Caco-2 (cell line): ENCODE data around the gene ATPAF2. TPM values are rescaled to one million over a fixed set of nuclear protein-coding genes. Genes with fewer than 3 reads are reported as not detected.
A peak's percentile ranks its signal among the peaks of the same experiment; 100 is the strongest.

ENCODE experiments used
- BruUV-seq: library from RNA; stranded (reverse); fragments of 400-500 nt; replicated peaks from 2 replicates; lab custom pipeline; 2021; lab: Mats Ljungman, UMichigan
- CTCF ChIA-PET: fragments of 300-600 bp; sonication (Branson Sonifier 250); formaldehyde crosslinking; loops from one replicate; lab custom pipeline; 2022; ENCODE audit warnings: antibody characterized with exemption; lab: Charles Lee
- POLR2A ChIA-PET: fragments of 300-600 bp; sonication (Branson Sonifier 250); formaldehyde crosslinking; loops from one replicate; lab custom pipeline; 2022; ENCODE audit warnings: antibody characterized with exemption; lab: Charles Lee
- DNase-seq, 2 experiments: peaks; one replicate each; pipeline versions ENCODE4 v3.0.0 to v3.0.0-alpha.2; 2020 to 2022
- H3K27me3 ChIP-seq: replicated peaks from 2 replicates; pipeline ENCODE4 v1.6.0; 2011; ENCODE audit warnings: low read length; ENCODE audit not compliant: control insufficient read depth, insufficient read depth
- H3K36me3 ChIP-seq: 2 replicates; pipeline ENCODE4 v1.5.1; 2011; ENCODE audit warnings: low read length; ENCODE audit not compliant: control insufficient read depth, insufficient read depth
- H3K4me1 ChIP-seq: fragments of 250-450 bp; sonication (Bioruptor Pico); 2 replicates; pipeline ENCODE4 v1.5.1; 2020; ENCODE audit warnings: mild to moderate bottlenecking
- H3K4me3 ChIP-seq: 2 replicates; pipeline ENCODE4 v1.5.1; 2011; ENCODE audit warnings: low read depth, mild to moderate bottlenecking, control low read depth, low read length
- H3K9me3 ChIP-seq: fragments of 250-450 bp; sonication (Bioruptor Pico); 2 replicates; pipeline ENCODE4 v1.5.1; 2020; ENCODE audit warnings: mild to moderate bottlenecking, moderate library complexity
- H3K27ac Mint-ChIP-seq: one replicate; pipeline ENCODE4 v1.8.0; 2022; ENCODE audit warnings: mixed read lengths; ENCODE audit not compliant: unreplicated experiment
- H3K27me3 Mint-ChIP-seq: one replicate; pipeline ENCODE4 v1.8.0; 2022; ENCODE audit warnings: mixed read lengths; ENCODE audit not compliant: insufficient read depth, unreplicated experiment
- H3K36me3 Mint-ChIP-seq: one replicate; pipeline ENCODE4 v1.8.0; 2022; ENCODE audit warnings: mild to moderate bottlenecking, mixed read lengths; ENCODE audit not compliant: insufficient read depth, unreplicated experiment
- H3K4me1 Mint-ChIP-seq: one replicate; pipeline ENCODE4 v1.8.0; 2022; ENCODE audit warnings: low read depth, mixed read lengths; ENCODE audit not compliant: unreplicated experiment
- H3K4me3 Mint-ChIP-seq: one replicate; pipeline ENCODE4 v1.8.0; 2022; ENCODE audit warnings: mild to moderate bottlenecking, moderate library complexity, mixed read lengths; ENCODE audit not compliant: unreplicated experiment
- H3K9me3 Mint-ChIP-seq: one replicate; pipeline ENCODE4 v1.8.0; 2022; ENCODE audit warnings: mixed read lengths; ENCODE audit not compliant: unreplicated experiment
- intact Hi-C: fragments of 100-400 bp; cut with micrococcal nuclease; formaldehyde crosslinking; loops from one replicate; pipeline ENCODE4 v1.10.0; 2022; ENCODE audit not compliant: unreplicated experiment
- total RNA-seq: library from RNA; stranded (reverse); gene quantifications from 2 replicates; pipeline ENCODE4 v1.2.3, GENCODE V29; 2022
- TF ChIP-seq, protein P1 (sequence below), 2 experiments: fragments of 200-600 bp in 1 of 2; IDR thresholded peaks; 1 replicate in 1 of 2; 2 replicates in 1 of 2; pipeline versions ENCODE4 v1.5.1 to v1.8.0; 2011 to 2022; ENCODE audit warnings: antibody characterized with exemption in 1 of 2, control low read depth in 1 of 2, inconsistent platforms in 1 of 2, low read depth in 1 of 2, low read length in 1 of 2, mild to moderate bottlenecking in 1 of 2, moderate library complexity in 1 of 2; ENCODE audit not compliant: insufficient read depth in 1 of 2, severe bottlenecking in 1 of 2, unreplicated experiment in 1 of 2

ATPAF2 gene
- total RNA-seq, 1 experiment from 2014 or later, result 37.9 TPM

- peaks cover 13% of the 10 kb centered on the region for H3K4me1 ChIP-seq
- H3K27me3 Mint-ChIP-seq, result no peaks in the 10 kb centered on the region
- TF ChIP-seq, protein P1, sequence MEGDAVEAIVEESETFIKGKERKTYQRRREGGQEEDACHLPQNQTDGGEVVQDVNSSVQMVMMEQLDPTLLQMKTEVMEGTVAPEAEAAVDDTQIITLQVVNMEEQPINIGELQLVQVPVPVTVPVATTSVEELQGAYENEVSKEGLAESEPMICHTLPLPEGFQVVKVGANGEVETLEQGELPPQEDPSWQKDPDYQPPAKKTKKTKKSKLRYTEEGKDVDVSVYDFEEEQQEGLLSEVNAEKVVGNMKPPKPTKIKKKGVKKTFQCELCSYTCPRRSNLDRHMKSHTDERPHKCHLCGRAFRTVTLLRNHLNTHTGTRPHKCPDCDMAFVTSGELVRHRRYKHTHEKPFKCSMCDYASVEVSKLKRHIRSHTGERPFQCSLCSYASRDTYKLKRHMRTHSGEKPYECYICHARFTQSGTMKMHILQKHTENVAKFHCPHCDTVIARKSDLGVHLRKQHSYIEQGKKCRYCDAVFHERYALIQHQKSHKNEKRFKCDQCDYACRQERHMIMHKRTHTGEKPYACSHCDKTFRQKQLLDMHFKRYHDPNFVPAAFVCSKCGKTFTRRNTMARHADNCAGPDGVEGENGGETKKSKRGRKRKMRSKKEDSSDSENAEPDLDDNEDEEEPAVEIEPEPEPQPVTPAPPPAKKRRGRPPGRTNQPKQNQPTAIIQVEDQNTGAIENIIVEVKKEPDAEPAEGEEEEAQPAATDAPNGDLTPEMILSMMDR (IDR thresholded peaks at IDR 0.05; ENCODE audit: insufficient read depth in 1 of 2, low read depth in 1 of 2, low read length in 1 of 2, severe bottlenecking in 1 of 2, unreplicated experiment in 1 of 2), result no peak
- no TSS peak for BruUV-seq
- no peaks in the 10 kb centered on the region for H3K9me3 ChIP-seq
- ChIA-PET POLR2A (interaction anchor here (0.6 to 2.0 kb wide), 8 partner anchors 11 to 137 kb away, joined by 3 to 15 read pairs (median 5); no protein-coding TSS in a partner anchor), CTCF (interaction anchor here (0.6 to 1.2 kb wide), 13 partner anchors 13 to 210 kb away, joined by 3 to 22 read pairs (median 6); partner anchors contain the start of gene ALKBH5)
- no peaks in the 10 kb centered on the region for H3K9me3 Mint-ChIP-seq
- intact Hi-C loops, result loop anchor here (1.0 to 5.0 kb wide), 4 partner anchors 14 to 64 kb away; partner anchors contain the start of genes ATPAF2 and GID4
- H3K4me1 Mint-ChIP-seq, result peaks cover 20% of the 10 kb centered on the region
- peaks cover 9% of the 10 kb centered on the region for H3K36me3 Mint-ChIP-seq
- no peaks in the 10 kb centered on the region for H3K36me3 ChIP-seq
- peak overlapping the region; percentile 64 for H3K4me3 ChIP-seq
- H3K27me3 ChIP-seq, result no peaks in the 10 kb centered on the region
- no peak for DNase-seq
- H3K4me3 Mint-ChIP-seq, result peak overlapping the region; percentile 84
- peak overlapping the region; percentile 93 for H3K27ac Mint-ChIP-seq
Measured at GRCh38 chr17:17972952-17973254, 66.1 kb downstream of the ATPAF2 start.

GRCh38 chr17:17972126-17972951, 66.6 kb downstream of the ATPAF2 start, which contains the start of the genes DRC3 and TOM1L2:
Gene DRC3, plus strand, starts transcription at chr17:17972862. Its CDS starts 4,737 bp downstream, at chr17:17977599.
Gene TOM1L2, minus strand, starts transcription at chr17:17972400. Its CDS starts 87 bp downstream, at chr17:17972313.
- peak; percentile 100 for DNase-seq
- Histone ChIP-seq H3K4me3 (peak within 1 kb of the TSS; percentile 64), H3K9me3 (no peaks in the 10 kb centered on the region), H3K27me3 (no peaks in the 10 kb centered on the region), H3K36me3 (no peaks in the 10 kb centered on the region), H3K4me1 (peaks cover 13% of the 10 kb centered on the region)
- no peaks in the 10 kb centered on the region for H3K9me3 Mint-ChIP-seq
- POLR2A ChIA-PET, result interaction anchor here (0.6 to 2.0 kb wide), 8 partner anchors 12 to 136 kb away, joined by 3 to 15 read pairs (median 5); no protein-coding TSS in a partner anchor
- peak within 1 kb of the TSS; percentile 84 for H3K4me3 Mint-ChIP-seq
- peaks cover 20% of the 10 kb centered on the region for H3K4me1 Mint-ChIP-seq
- no peaks in the 10 kb centered on the region for H3K27me3 Mint-ChIP-seq
- peak within 1 kb of the TSS; percentile 93 for H3K27ac Mint-ChIP-seq
- H3K36me3 Mint-ChIP-seq, result peaks cover 9% of the 10 kb centered on the region
- TF ChIP-seq, protein P1 (IDR thresholded peaks at IDR 0.05; ENCODE audit: insufficient read depth in 1 of 2, low read depth in 1 of 2, low read length in 1 of 2, severe bottlenecking in 1 of 2, unreplicated experiment in 1 of 2), result peak in 1 of 2 experiments; percentile 14
- intact Hi-C loops, result loop anchor here (1.0 to 5.0 kb wide), 4 partner anchors 13 to 65 kb away; partner anchors contain the start of genes ATPAF2 and GID4
- BruUV-seq, result no TSS peak
- CTCF ChIA-PET, result interaction anchor here (0.6 to 1.2 kb wide), 19 partner anchors 11 to 287 kb away, joined by 3 to 22 read pairs (median 4); partner anchors contain the start of gene ALKBH5
